Small intestine (tissue), 7 donors: Measurements from ENCODE around the gene NOTCH1. TPM values are rescaled to one million over a fixed set of nuclear protein-coding genes. Genes with fewer than 3 reads are reported as not detected.

Source experiments
- DNase-seq, 2 donors: peaks; one replicate each; pipeline versions ENCODE4 v3.0.0 to v3.0.0-alpha.2; 2013
- FAIRE-seq: peaks from 2 replicates; lab custom pipeline; 2012; peaks lifted over from hg19 to GRCh38; lab: Jason Lieb, UNC
- H3K27ac ChIP-seq, 3 donors: one replicate each; pipeline ENCODE4 v1.5.1; 2013; ENCODE audit warnings: low read length in 2 of 3, mild to moderate bottlenecking in 2 of 3, control low read depth in 1 of 3, inconsistent platforms in 1 of 3, low read depth in 1 of 3, moderate library complexity in 1 of 3
- H3K27me3 ChIP-seq, 3 donors: one replicate each; pipeline ENCODE4 v1.6.1; 2013; ENCODE audit warnings: low read length in 3 of 3, inconsistent platforms in 1 of 3; ENCODE audit not compliant: control insufficient read depth in 3 of 3, insufficient read depth in 3 of 3
- H3K36me3 ChIP-seq, 3 donors: one replicate each; pipeline ENCODE4 v1.6.1; 2013; ENCODE audit warnings: low read length in 3 of 3, inconsistent platforms in 1 of 3, low read depth in 1 of 3, mild to moderate bottlenecking in 1 of 3, moderate library complexity in 1 of 3; ENCODE audit not compliant: control insufficient read depth in 3 of 3, insufficient read depth in 2 of 3
- H3K4me1 ChIP-seq, 3 donors: one replicate each; pipeline ENCODE4 v1.6.1; 2013; ENCODE audit warnings: low read length in 2 of 3, inconsistent platforms in 1 of 3, low read depth in 1 of 3, mild to moderate bottlenecking in 1 of 3, moderate library complexity in 1 of 3; ENCODE audit not compliant: control insufficient read depth in 3 of 3, insufficient read depth in 2 of 3
- H3K4me3 ChIP-seq, 3 donors: one replicate each; pipeline ENCODE4 v1.5.1; 2013; ENCODE audit warnings: low read length in 3 of 3, control low read depth in 1 of 3, inconsistent platforms in 1 of 3, low read depth in 1 of 3, mild to moderate bottlenecking in 1 of 3, moderate library complexity in 1 of 3
- H3K9me3 ChIP-seq, 2 donors: one replicate each; pipeline ENCODE4 v1.6.1; 2013; ENCODE audit warnings: low read depth in 1 of 2, low read length in 1 of 2; ENCODE audit not compliant: control insufficient read depth in 2 of 2, insufficient read depth in 1 of 2
- WGBS, 3 donors: extraction: QIAGEN DNeasy Blood & Tissue Kit; methylation state at CpG; one replicate each; pipeline ENCODE4 v1.1.7; 2013; 5-methylcytosine and 5-hydroxymethylcytosine counted together
- polyA plus RNA-seq, 4 donors: library from polyadenylated mRNA; stranded (reverse) in 3 of 4; unstranded in 1 of 4; fragments of 200-250 nt in 3 of 4; fragments of 120-200 nt in 1 of 4; gene quantifications; one replicate each; pipeline versions ENCODE4 v1.2.1 to v1.2.3, GENCODE V29; 2013
- donor health status: healthy with polysubstance abuse.
- donor health status: control.
- donor health status: control.
- donor health status: Bipolar disorder and iron deficiency.
- donor health status: healthy.

NOTCH1 gene
- polyA plus RNA-seq, 4 donors: 1.8 to 19.8 (median 7.3) TPM

- DNase-seq (no peak), FAIRE-seq (no peak)
- peaks cover under 1 to 23% (median 8%) of the 10 kb centered on the region in 3 donors for H3K36me3 ChIP-seq
- peaks cover 4 to 17% (median 6%) of the 10 kb centered on the region in 3 donors for H3K4me1 ChIP-seq
- H3K4me3 ChIP-seq: peak overlapping the region in 2 of 3 donors; percentile 86 to 98
- no peaks in the 10 kb centered on the region for H3K27me3 ChIP-seq
- peak overlapping the region in 1 of 3 donors; percentile 8 for H3K27ac ChIP-seq
- 39 to 51% (median 40%) methylated on average over 5 of the region's 5 CpGs for WGBS, 3 donors
- H3K9me3 ChIP-seq: no peaks in the 10 kb centered on the region
Measured at GRCh38 chr9:136481558-136481957, 64.3 kb downstream of the NOTCH1 start.

GRCh38 chr9:136476369-136477150 lies 69.3 kb downstream of the NOTCH1 start:
- DNase-seq (no peak), FAIRE-seq (no peak)
- Histone ChIP-seq H3K27ac (no peak overlapping the region), H3K4me3 (no peak overlapping the region), H3K9me3 (no peaks in the 10 kb centered on the region), H3K4me1 (peaks cover 0 to 3% (median 1%) of the 10 kb centered on the region in 3 donors), H3K27me3 (no peaks in the 10 kb centered on the region), H3K36me3 (peaks cover 16 to 70% (median 21%) of the 10 kb centered on the region in 3 donors)
- WGBS, 3 donors: 91 to 93% (median 92%) methylated on average over 25 of the region's 25 CpGs

DNA sequence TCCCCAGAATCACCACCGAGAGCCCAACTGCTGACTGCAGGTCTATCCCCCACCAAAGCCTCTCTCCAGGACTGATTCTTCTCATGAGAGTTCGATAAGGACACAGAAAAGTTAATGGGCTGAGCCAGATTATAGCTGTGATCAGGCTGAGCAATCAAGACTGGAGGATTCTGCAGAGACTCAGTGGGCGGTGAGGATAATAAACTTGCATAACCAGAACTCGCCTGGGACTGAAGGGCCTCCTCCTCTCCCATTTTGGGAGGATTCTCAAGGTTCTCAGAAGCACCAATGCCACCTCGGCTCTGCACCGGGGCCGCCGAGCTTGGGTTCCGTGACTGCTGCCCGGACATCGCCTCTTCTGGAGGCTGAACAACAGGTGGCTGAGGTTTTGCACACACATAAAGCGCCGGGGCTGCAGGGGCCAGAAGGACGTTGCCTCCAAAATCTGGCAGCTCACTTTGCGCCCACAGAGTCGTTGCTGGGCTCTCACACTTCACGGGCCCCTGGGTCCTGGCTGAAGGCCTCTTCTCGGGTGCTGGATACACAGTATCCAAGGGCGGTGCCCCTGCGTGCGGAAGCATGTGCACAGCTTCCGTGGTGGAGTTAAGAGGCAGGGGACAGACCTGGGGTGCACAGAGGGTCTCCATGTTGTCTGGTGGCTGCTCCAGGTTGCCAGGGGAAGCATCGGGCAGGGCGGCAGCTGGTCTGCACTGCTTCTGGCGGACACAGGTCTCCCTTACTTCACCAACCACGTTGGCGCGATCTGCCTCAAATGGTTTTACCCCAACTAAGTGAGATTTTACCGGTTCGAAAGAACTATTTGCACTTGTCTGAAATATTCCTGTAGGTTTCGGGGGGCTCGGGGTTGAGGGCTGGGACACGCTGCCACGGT lies 70.6 kb downstream of the NOTCH1 start:
- H3K9me3 ChIP-seq: no peaks in the 10 kb centered on the region
- WGBS, 3 donors: 93 to 94% (median 94%) methylated on average over 34 of the region's 34 CpGs
- H3K4me3 ChIP-seq: no peak overlapping the region
- no peaks in the 10 kb centered on the region for H3K27me3 ChIP-seq
- FAIRE-seq (no peak), DNase-seq (no peak)
- no peak overlapping the region for H3K27ac ChIP-seq
- H3K36me3 ChIP-seq: peaks cover 22 to 83% (median 22%) of the 10 kb centered on the region in 3 donors
- H3K4me1 ChIP-seq: no peaks in the 10 kb centered on the region

DNA sequence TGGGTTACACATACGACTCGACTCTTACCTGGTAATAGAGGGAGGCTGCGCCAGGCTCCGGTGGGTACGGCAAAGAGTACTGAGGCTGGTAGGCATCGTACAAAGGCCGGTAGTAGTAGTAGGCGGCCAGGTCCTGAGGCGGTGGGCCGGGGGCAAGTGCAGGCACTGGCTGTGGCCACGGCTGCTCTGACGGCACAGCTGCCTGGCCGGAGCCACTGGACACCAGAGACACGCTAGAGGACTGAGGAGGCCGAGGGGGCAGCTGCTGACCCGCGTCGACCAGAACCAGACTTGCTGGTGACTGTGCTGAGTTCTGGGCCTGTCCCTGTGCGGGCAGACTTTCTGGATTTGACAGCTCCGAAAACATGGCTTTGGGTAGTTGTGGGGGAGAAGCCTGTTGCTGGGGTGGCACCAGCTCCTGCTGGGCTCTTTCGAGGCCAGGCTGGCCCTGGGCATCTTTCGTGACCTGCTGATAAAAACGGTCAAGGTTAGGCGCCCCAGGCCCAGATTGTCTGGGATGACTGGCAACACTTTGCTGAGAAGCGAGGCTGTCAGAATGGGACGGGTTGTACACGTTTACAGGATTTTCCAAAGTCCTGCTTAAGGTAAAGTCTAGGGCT lies 71.7 kb downstream of the NOTCH1 start:
- Histone ChIP-seq H3K27me3 (no peaks in the 10 kb centered on the region), H3K36me3 (peaks cover 23 to 94% (median 29%) of the 10 kb centered on the region in 3 donors), H3K4me3 (no peak overlapping the region), H3K4me1 (no peaks in the 10 kb centered on the region), H3K9me3 (no peaks in the 10 kb centered on the region), H3K27ac (no peak overlapping the region)
- no peak for DNase-seq
- WGBS, 3 donors: 94 to 98% (median 96%) methylated on average over 27 of the region's 27 CpGs
- no peak for FAIRE-seq

DNA sequence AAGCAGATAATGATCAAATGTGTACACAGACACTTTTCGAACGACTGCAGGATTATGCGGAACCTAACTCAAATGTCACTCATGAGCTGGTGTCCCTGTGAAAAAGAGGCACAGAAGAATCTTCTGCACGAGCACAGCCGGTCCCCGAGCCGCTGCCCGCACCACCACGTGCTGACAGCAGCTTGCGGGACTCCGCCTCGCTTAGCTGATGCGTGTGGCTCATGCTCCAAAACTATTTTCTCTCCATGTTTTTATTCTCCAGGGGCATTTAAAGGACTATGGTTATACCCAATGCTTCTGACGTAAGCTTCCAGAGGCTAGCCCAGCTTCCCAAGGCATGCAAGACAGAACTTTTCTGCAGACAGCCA lies 72.5 kb downstream of the NOTCH1 start:
- peaks cover 24 to 96% (median 33%) of the 10 kb centered on the region in 3 donors for H3K36me3 ChIP-seq
- no peak overlapping the region for H3K4me3 ChIP-seq
- DNase-seq: no peak
- WGBS, 3 donors: 93 to 96% (median 95%) methylated on average over 14 of the region's 14 CpGs
- H3K4me1 ChIP-seq: no peaks in the 10 kb centered on the region
- no peaks in the 10 kb centered on the region for H3K27me3 ChIP-seq
- no peaks in the 10 kb centered on the region for H3K9me3 ChIP-seq
- H3K27ac ChIP-seq: no peak overlapping the region
- no peak for FAIRE-seq

DNA sequence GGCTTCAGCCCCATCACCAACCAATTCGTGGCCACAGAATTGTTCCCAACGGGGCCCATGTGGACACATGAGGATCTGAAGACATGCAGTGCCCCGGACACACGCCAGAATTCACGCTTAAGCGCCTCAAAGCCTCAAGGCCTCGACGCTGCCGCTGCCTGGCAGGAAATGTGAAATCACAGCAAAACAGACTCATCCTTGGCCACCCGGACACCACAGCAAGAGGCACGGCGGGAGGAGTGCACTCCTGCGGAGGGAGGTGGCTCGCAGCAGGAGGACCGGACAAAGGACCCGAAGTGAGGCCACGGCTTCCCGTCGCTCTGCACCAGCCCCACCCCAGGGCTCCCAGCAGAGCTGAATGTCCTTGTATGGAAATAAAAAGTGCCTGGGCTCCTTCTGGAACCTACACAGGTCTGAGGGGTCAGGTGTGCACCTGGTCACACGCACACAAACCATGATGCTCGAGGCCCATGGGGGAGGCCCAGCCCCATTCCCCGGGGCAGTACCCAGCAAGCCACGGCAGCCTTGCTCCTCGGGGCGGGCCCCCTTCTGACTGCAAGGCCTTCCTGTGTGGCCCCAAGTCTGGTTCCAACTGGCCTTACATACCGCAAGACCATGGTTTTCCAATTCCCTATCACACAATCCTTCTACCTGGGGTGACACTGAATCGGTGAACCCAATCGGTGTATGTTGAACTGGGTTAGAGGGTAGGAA lies 73.1 kb downstream of the NOTCH1 start:
- Histone ChIP-seq H3K9me3 (no peaks in the 10 kb centered on the region), H3K36me3 (peaks cover 27 to 96% (median 33%) of the 10 kb centered on the region in 3 donors), H3K4me3 (no peak overlapping the region), H3K27me3 (no peaks in the 10 kb centered on the region), H3K27ac (no peak overlapping the region), H3K4me1 (no peaks in the 10 kb centered on the region)
- no peak for DNase-seq
- no peak for FAIRE-seq
- 90 to 93% (median 92%) methylated on average over 28 of the region's 28 CpGs for WGBS, 3 donors

DNA sequence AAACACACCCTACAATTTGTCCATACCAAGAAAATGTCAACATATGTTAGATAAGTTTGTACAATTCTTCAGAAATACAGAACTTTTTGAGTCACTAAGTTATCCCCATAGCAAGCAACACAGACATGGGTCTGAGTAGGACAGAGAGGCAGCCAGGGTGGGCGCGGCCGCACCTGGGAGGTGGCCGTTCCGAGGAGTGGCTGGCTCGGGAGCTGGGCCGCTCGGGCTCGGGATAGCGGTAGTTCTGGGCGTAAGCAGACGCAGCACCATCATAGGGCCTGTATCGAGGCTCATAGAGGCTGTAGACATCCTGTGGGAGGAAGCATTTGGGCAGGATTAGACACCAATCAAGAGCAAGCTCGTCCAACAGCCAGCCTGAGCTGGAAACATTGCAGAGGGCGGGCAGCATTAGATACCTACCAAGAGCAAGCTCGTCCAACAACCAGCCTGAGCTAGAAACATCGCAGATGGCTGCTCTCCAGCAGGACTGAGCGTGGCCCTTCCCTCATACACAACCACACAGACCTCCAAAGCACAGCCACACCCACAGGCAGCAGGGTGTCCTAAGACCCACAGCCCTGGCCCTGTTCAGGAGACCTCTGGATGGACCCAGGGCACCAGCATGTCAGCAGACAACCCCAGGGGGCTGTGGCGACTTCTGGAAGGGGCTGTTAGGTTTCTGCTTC lies 73.9 kb downstream of the NOTCH1 start:
- H3K36me3 ChIP-seq: peaks cover 26 to 95% (median 36%) of the 10 kb centered on the region in 3 donors
- H3K4me1 ChIP-seq: no peaks in the 10 kb centered on the region
- no peaks in the 10 kb centered on the region for H3K9me3 ChIP-seq
- FAIRE-seq (no peak), DNase-seq (no peak)
- no peaks in the 10 kb centered on the region for H3K27me3 ChIP-seq
- no peak overlapping the region for H3K27ac ChIP-seq
- no peak overlapping the region for H3K4me3 ChIP-seq
- 90 to 93% (median 91%) methylated on average over 19 of the region's 19 CpGs for WGBS, 3 donors
